DOHH2 (cell line): ENCODE data around the gene SREBF1.

Experiments used
- H3F3A ChIP-seq: fragments of 200-600 bp; sonication (generic), shearing (Covaris generic); 2 replicates; pipeline ENCODE4 v1.6.0; 2016; ENCODE audit warnings: antibody characterized with exemption, mild to moderate bottlenecking; ENCODE audit not compliant: control insufficient read depth, insufficient read depth
- H3K27ac ChIP-seq: fragments of 200-600 bp; sonication (generic); 2 replicates; pipeline ENCODE4 v1.5.1; 2014; ENCODE audit warnings: low read depth, mild to moderate bottlenecking, low read length, moderate library complexity
- H3K27me3 ChIP-seq: fragments of 200-600 bp; sonication (generic); 2 replicates; pipeline ENCODE4 v1.6.1; 2014; ENCODE audit warnings: mild to moderate bottlenecking, low read length, mixed read lengths; ENCODE audit not compliant: control insufficient read depth
- H3K36me3 ChIP-seq: fragments of 200-600 bp; sonication (generic); 2 replicates; pipeline ENCODE4 v1.6.1; 2014; ENCODE audit warnings: mild to moderate bottlenecking, low read length, moderate library complexity, mixed read lengths; ENCODE audit not compliant: control insufficient read depth
- H3K4me1 ChIP-seq: fragments of 200-600 bp; sonication (generic); 2 replicates; pipeline ENCODE4 v1.6.1; 2014; ENCODE audit warnings: mild to moderate bottlenecking, low read length, mixed read lengths; ENCODE audit not compliant: control insufficient read depth
- H3K4me2 ChIP-seq: fragments of 200-600 bp; sonication (generic); 2 replicates; pipeline ENCODE4 v1.6.0; 2014; ENCODE audit warnings: mild to moderate bottlenecking, low read length, moderate library complexity
- H3K4me3 ChIP-seq: fragments of 200-600 bp; sonication (generic); 2 replicates; pipeline ENCODE4 v1.5.1; 2014; ENCODE audit warnings: mild to moderate bottlenecking, low read length, mixed read lengths
- H3K79me2 ChIP-seq: fragments of 200-600 bp; sonication (generic); 2 replicates; pipeline ENCODE4 v1.6.1; 2014; ENCODE audit warnings: mild to moderate bottlenecking, low read length, mixed read lengths; ENCODE audit not compliant: control insufficient read depth
- H3K9me2 ChIP-seq: fragments of 200-600 bp; sonication (generic); replicated peaks from 2 replicates; pipeline ENCODE4 v1.6.1; 2014; ENCODE audit warnings: mild to moderate bottlenecking, low read length, mixed read lengths; ENCODE audit not compliant: control insufficient read depth
- H3K9me3 ChIP-seq: fragments of 200-600 bp; sonication (generic); 2 replicates; pipeline ENCODE4 v1.6.1; 2014; ENCODE audit warnings: antibody characterized with exemption, low read length, mixed read lengths; ENCODE audit not compliant: control insufficient read depth, insufficient read depth
- H4K20me1 ChIP-seq: fragments of 200-600 bp; sonication (generic); 2 replicates; pipeline ENCODE4 v1.6.0; 2014; ENCODE audit warnings: low read depth, mild to moderate bottlenecking, antibody characterized with exemption, low read length, moderate library complexity; ENCODE audit not compliant: control insufficient read depth, insufficient read depth
- CTCF ChIP-seq: fragments of 200-600 bp; sonication (generic); IDR thresholded peaks from one replicate; pipeline ENCODE4 v1.5.1; 2014; ENCODE audit warnings: antibody characterized with exemption, mild to moderate bottlenecking, low read depth, low read length; ENCODE audit not compliant: poor library complexity, severe bottlenecking
- EZH2phosphoT487 ChIP-seq: fragments of 200-600 bp; sonication (generic); IDR thresholded peaks from 2 replicates; pipeline ENCODE4 v1.6.1; 2017; ENCODE audit warnings: borderline replicate concordance, mild to moderate bottlenecking, antibody characterized with exemption, low read length, moderate library complexity, mixed read lengths

The SREBF1 gene

GRCh38 chr17:17839791-17840707, 3.3 kb upstream of the SREBF1 start:
- peak overlapping the region; percentile 99 for H3K4me2 ChIP-seq
- peaks cover 33% of the 10 kb centered on the region for H3K79me2 ChIP-seq
- peaks cover 55% of the 10 kb centered on the region for H3K4me1 ChIP-seq
- peaks cover 9% of the 10 kb centered on the region for H3F3A ChIP-seq
- H4K20me1 ChIP-seq, result no peaks in the 10 kb centered on the region
- no peaks in the 10 kb centered on the region for H3K9me2 ChIP-seq
- peak overlapping the region; percentile 81 for H3K27ac ChIP-seq
- no peak for TF ChIP-seq CTCF
- TF ChIP-seq EZH2phosphoT487, result no peak
- H3K36me3 ChIP-seq, result peaks cover 15% of the 10 kb centered on the region
- H3K4me3 ChIP-seq, result peak overlapping the region; percentile 78
- no peaks in the 10 kb centered on the region for H3K27me3 ChIP-seq
- no peaks in the 10 kb centered on the region for H3K9me3 ChIP-seq

- H3K9me3 ChIP-seq, result no peaks in the 10 kb centered on the region
- peak overlapping the region; percentile 81 for H3K27ac ChIP-seq
- peaks cover 72% of the 10 kb centered on the region for H3K4me1 ChIP-seq
- peaks cover 30% of the 10 kb centered on the region for H3K36me3 ChIP-seq
- TF ChIP-seq EZH2phosphoT487 (no peak), CTCF (no peak)
- peaks cover 51% of the 10 kb centered on the region for H3K79me2 ChIP-seq
- peak overlapping the region; percentile 99 for H3K4me2 ChIP-seq
- H3F3A ChIP-seq, result peaks cover 21% of the 10 kb centered on the region
- no peaks in the 10 kb centered on the region for H3K27me3 ChIP-seq
- H3K9me2 ChIP-seq, result no peaks in the 10 kb centered on the region
- peak overlapping the region; percentile 97 for H3K4me3 ChIP-seq
- no peaks in the 10 kb centered on the region for H4K20me1 ChIP-seq
Measured at GRCh38 chr17:17837966-17838962, 1.5 kb upstream of the SREBF1 start.

DNA sequence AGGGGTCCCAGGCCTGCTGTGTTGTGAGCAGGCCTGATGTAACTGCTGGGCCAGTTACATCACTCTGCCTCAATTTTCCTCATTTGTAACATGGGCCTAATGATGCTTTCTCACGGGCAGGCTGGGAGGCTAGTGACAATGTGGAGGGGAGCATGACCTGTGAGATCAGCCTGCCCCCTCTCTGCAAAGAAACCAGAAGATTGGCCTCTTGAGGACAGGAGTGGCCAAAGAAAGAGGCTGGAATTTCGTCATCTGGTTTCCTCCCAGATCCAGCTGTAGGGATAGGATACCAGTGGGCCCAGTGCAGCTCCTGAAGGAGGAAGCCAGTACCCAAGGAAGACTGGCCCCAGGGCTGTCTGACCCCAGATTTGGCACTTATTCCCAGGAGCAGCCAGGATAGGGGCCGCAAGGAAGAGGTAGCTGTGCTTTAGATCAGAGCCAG, 615 bp upstream of the SREBF1 start:
- Histone ChIP-seq H3K9me2 (no peaks in the 10 kb centered on the region), H3K9me3 (no peaks in the 10 kb centered on the region), H3K4me3 (peak overlapping the region; percentile 97), H4K20me1 (peaks cover under 1% of the 10 kb centered on the region; the same call in 1 of the 2 replicates), H3K4me2 (peak overlapping the region; percentile 99), H3F3A (peaks cover 21% of the 10 kb centered on the region), H3K27ac (peak overlapping the region; percentile 81), H3K79me2 (peaks cover 58% of the 10 kb centered on the region), H3K4me1 (peaks cover 77% of the 10 kb centered on the region), H3K27me3 (no peaks in the 10 kb centered on the region), H3K36me3 (peaks cover 34% of the 10 kb centered on the region)
- TF ChIP-seq CTCF (no peak), EZH2phosphoT487 (no peak)
